Measurements from ENCODE around the gene P2RX1.

DNA sequence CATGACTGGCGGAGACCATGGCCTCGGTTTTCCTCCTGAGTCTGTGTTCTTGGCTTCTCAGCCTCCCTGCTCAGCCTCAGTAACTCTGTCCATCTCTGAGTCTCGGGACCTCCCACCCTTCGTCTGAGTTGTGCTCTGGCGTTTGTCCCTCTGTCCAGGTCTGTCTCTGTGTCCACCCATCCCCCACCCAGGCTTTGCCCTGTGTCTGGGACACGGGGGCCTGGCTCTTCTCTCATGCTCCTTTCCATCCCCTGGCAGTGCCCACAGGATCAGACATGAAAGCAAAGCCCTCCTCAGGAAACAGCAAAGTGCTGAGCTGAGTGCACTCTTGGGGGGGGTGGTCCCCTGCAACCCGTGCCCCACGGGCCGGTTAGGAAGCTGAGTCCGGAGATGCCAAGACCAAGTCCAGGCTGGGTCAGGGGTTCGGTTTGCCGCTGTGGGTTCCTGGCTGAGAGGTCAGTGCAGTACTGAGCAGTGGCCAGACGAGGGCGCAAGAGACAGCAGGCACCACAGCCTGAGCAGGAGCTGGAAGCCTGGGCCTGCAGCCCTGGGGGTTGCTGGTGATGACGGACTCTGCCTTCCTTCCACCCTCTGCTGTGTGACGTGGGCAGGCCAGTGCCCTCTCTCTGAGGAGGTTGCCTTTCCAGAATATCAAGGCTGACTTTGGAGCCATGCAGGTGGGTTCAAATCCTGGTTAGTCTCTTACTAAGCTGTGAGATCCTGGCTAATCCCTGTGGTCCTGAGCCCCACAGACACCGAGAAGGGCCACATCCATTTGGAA, 2.5 kb downstream of the P2RX1 start:
- TF ChIP-seq, protein P1, sequence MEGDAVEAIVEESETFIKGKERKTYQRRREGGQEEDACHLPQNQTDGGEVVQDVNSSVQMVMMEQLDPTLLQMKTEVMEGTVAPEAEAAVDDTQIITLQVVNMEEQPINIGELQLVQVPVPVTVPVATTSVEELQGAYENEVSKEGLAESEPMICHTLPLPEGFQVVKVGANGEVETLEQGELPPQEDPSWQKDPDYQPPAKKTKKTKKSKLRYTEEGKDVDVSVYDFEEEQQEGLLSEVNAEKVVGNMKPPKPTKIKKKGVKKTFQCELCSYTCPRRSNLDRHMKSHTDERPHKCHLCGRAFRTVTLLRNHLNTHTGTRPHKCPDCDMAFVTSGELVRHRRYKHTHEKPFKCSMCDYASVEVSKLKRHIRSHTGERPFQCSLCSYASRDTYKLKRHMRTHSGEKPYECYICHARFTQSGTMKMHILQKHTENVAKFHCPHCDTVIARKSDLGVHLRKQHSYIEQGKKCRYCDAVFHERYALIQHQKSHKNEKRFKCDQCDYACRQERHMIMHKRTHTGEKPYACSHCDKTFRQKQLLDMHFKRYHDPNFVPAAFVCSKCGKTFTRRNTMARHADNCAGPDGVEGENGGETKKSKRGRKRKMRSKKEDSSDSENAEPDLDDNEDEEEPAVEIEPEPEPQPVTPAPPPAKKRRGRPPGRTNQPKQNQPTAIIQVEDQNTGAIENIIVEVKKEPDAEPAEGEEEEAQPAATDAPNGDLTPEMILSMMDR (conservative IDR thresholded peaks at IDR 0.05; ENCODE audit: low read depth, low read length) = peak; percentile 95
- no peak for TF ChIP-seq FOS (IDR thresholded peaks at IDR 0.05; ENCODE audit: low read depth, low read length)
- TF ChIP-seq, protein P2, sequence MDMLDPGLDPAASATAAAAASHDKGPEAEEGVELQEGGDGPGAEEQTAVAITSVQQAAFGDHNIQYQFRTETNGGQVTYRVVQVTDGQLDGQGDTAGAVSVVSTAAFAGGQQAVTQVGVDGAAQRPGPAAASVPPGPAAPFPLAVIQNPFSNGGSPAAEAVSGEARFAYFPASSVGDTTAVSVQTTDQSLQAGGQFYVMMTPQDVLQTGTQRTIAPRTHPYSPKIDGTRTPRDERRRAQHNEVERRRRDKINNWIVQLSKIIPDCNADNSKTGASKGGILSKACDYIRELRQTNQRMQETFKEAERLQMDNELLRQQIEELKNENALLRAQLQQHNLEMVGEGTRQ (IDR thresholded peaks at IDR 0.05; ENCODE audit: low read depth, low read length) = no peak
- peak; percentile 96 for TF ChIP-seq RAD21 (IDR thresholded peaks at IDR 0.05; ENCODE audit: low read length)
- TF ChIP-seq CEBPB (IDR thresholded peaks at IDR 0.05; ENCODE audit: low read depth, low read length) = no peak
- TF ChIP-seq MXI1 (IDR thresholded peaks at IDR 0.05; ENCODE audit: borderline replicate concordance, low read depth, low read length) = no peak
- peak; percentile 53; the same call in 1 of the 2 replicates for TF ChIP-seq POLR2A (IDR thresholded peaks at IDR 0.05; ENCODE audit: low read depth, low read length)
- TF ChIP-seq RFX5 (IDR thresholded peaks at IDR 0.05; ENCODE audit: low read depth, low read length) = no peak
- no peak for TF ChIP-seq RCOR1 (IDR thresholded peaks at IDR 0.05; ENCODE audit: insufficient replicate concordance, low read length)
- TF ChIP-seq SMC3 (IDR thresholded peaks at IDR 0.05; ENCODE audit: low read depth, low read length) = peak; percentile 90
- peak; percentile 63; the same call in 1 of the 2 replicates for TF ChIP-seq MAZ (IDR thresholded peaks at IDR 0.05; ENCODE audit: borderline replicate concordance, low read depth, low read length)
